ENCODE results near the gene ANGPTL4.

Gene ANGPTL4

DNA sequence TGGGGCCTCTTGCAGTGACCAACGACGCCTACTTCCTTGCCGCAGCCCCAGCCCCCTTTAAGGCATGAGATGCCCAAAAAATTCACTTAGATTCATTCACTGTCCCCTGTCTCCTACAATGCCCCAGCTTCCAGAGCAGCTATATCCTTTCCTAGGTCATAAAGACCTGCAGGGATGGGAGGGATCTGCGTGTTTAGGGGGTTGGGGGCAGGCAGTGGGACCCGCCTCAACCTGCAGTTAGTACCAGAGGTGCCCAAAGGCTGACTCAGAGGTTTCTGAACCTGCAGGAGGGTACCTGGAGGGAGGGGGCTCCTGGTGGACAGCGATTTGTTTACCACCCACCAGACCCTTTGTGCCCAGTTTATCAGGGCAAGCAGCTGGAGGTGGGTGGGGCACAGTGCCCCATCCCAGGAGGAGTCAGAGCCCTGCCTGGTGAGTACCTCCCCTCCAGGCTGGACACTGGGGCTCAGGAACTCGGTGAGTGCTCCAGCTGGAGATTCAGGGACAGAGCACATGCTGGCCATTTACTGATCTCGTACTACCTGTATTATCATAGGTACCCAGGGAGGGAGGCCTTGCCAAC lies 32.6 kb upstream of the ANGPTL4 start:
- H3K4me3 ChIP-seq (replicated peaks; ENCODE audit: insufficient read depth, low read length): no peak overlapping the region
- H3K27ac ChIP-seq (replicated peaks): no peak overlapping the region
- H3K27me3 ChIP-seq (ENCODE audit: insufficient read depth, poor library complexity, severe bottlenecking): peaks cover 32% of the 10 kb centered on the region
- DNase-seq (ENCODE audit: low read depth in 1 of 2, low spot score in 1 of 2): no peak
- TF ChIP-seq POLR2AphosphoS5 (IDR thresholded peaks at IDR 0.05; ENCODE audit: low read depth): no peak
- TF ChIP-seq GABPA (IDR thresholded peaks at IDR 0.05; ENCODE audit: low read depth): no peak
- no peak for TF ChIP-seq CTCF (IDR thresholded peaks at IDR 0.05; ENCODE audit: insufficient read depth, low read length)
- no peak for TF ChIP-seq REST (IDR thresholded peaks at IDR 0.05; ENCODE audit: insufficient replicate concordance, low read depth)
- no peak for TF ChIP-seq SPI1 (IDR thresholded peaks at IDR 0.05; ENCODE audit: borderline replicate concordance, low read depth)

DNA sequence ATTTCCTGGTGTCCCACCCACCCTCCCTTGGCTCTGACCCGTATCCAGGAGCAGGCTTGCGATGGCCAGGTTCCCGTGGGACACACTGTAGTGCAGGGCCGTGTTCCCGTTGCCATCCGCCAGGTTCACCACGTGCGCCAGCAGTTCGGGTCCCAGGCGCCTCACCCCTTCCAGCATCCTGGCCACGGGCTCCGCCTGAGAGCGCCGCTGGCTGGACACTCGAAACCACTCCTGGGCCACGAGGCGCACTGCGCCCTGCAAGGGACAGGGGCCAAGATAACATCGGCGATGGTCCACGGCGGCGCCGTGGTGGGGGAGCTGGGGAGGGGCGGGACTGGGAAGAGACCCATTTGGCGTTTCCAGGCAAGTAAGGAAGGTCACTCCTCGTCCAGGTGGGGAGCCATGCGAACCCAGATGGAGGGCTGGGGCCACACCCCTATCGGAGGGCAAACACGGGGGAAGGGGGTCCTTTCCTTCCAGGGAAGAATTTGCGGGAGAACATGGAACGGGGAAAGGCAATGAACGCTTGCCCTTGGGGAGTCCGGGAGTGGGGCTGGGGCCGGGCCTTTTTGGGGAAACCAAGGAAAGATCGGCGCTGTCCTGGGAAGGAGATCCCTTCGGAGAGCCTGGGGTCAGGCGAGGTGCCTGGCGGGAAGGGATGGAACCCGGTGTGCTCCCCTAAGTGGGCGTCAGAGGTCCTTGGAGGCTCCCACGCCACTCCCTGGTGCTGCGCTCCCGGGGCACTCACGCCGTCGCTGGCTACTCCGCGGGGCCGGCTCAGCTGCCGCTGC lies 30.8 kb upstream of the ANGPTL4 start:
- H3K4me3 ChIP-seq (replicated peaks; ENCODE audit: insufficient read depth, low read length): no peak overlapping the region

More for the DNA sequence above, 30.8 kb upstream of the ANGPTL4 start:
- Histone ChIP-seq H3K27me3 (ENCODE audit: insufficient read depth, poor library complexity, severe bottlenecking) (peaks cover 34% of the 10 kb centered on the region), H3K27ac (replicated peaks) (no peak overlapping the region)
- TF ChIP-seq GABPA (IDR thresholded peaks at IDR 0.05; ENCODE audit: low read depth) (no peak), REST (IDR thresholded peaks at IDR 0.05; ENCODE audit: insufficient replicate concordance, low read depth) (no peak), CTCF (IDR thresholded peaks at IDR 0.05; ENCODE audit: insufficient read depth, low read length) (no peak), POLR2AphosphoS5 (IDR thresholded peaks at IDR 0.05; ENCODE audit: low read depth) (no peak), SPI1 (IDR thresholded peaks at IDR 0.05; ENCODE audit: borderline replicate concordance, low read depth) (no peak)
- no peak for DNase-seq (ENCODE audit: low read depth in 1 of 2, low spot score in 1 of 2)
